Ovary (tissue), 3 donors: ENCODE measurements around the gene ZNF678.
"Not testable (repeated sequence)": the region's sequence is repeated elsewhere in the genome, so short reads cannot be mapped to it uniquely, and the experiment has no call there.

Experiments used
- EP300 ChIP-seq: sonication (generic); formaldehyde crosslinking; IDR thresholded peaks from one replicate; pipeline ENCODE4 v1.6.1; 2017; ENCODE audit warnings: antibody characterized with exemption
- POLR2A ChIP-seq: fragments of 450-650 bp; IDR thresholded peaks from one replicate; pipeline ENCODE4 v1.6.1; 2017; ENCODE audit warnings: antibody characterized with exemption, mild to moderate bottlenecking, moderate library complexity
- TF ChIP-seq, protein P1 (sequence below), 3 donors: fragments of 450-650 bp in 2 of 3; fragments of 200-600 bp in 1 of 3; IDR thresholded peaks; one replicate each; pipeline versions ENCODE4 v1.5.1 to v1.8.0; 2016 to 2022; ENCODE audit warnings: antibody characterized with exemption in 3 of 3, mild to moderate bottlenecking in 1 of 3
- donor health status: DM: no; HTN: no; CAD: no.

DNA sequence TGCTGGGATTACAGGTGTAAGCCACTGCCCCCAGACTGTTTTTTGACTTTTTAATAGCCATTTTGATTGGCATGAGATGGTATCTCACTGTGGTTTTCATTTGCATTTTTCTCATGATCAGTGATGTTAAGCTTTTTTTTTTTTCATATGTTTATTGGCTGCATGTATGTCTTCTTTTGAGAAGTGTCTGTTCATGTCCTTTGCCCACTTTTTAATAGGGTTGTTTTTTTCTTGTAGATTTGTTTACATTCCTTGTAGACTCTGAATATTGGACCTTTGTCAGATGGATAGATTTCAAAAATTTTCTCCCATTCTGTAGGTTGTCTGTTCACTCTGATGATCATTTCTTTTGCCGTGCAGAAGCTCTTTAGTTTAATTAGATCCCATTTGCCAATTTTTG, 25.4 kb downstream of the ZNF678 start:
- TF ChIP-seq, protein P1, sequence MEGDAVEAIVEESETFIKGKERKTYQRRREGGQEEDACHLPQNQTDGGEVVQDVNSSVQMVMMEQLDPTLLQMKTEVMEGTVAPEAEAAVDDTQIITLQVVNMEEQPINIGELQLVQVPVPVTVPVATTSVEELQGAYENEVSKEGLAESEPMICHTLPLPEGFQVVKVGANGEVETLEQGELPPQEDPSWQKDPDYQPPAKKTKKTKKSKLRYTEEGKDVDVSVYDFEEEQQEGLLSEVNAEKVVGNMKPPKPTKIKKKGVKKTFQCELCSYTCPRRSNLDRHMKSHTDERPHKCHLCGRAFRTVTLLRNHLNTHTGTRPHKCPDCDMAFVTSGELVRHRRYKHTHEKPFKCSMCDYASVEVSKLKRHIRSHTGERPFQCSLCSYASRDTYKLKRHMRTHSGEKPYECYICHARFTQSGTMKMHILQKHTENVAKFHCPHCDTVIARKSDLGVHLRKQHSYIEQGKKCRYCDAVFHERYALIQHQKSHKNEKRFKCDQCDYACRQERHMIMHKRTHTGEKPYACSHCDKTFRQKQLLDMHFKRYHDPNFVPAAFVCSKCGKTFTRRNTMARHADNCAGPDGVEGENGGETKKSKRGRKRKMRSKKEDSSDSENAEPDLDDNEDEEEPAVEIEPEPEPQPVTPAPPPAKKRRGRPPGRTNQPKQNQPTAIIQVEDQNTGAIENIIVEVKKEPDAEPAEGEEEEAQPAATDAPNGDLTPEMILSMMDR (IDR thresholded peaks at IDR 0.05), result not testable (repeated sequence)
- TF ChIP-seq POLR2A, EP300: not testable (repeated sequence)
